HG03520 (cell line): ENCODE results near the gene ADAMTS20.
"Not testable (repeated sequence)": the region's sequence is repeated elsewhere in the genome, so short reads cannot be mapped to it uniquely, and the experiment has no call there.

Source experiments
- ATAC-seq: cut with Tn5 transposase; IDR thresholded peaks from one replicate; pipeline ENCODE4 v1.9.1; 2021; ENCODE audit warnings: mild to moderate bottlenecking, moderate library complexity; ENCODE audit not compliant: unreplicated experiment

The ADAMTS20 gene

GRCh38 chr12:43551971-43552559 is at the start of gene ADAMTS20:
TSS of gene ADAMTS20 (minus strand) at chr12:43552203. CDS start at chr12:43551921, 282 bp downstream.
- ATAC-seq = no peak

- no peak for ATAC-seq
Observed at GRCh38 chr12:43599708-43600107, 47.7 kb upstream of the ADAMTS20 start.

GRCh38 chr12:43599066-43599465 is 47.1 kb upstream of the ADAMTS20 start:
- no peak for ATAC-seq

- ATAC-seq = no peak
Observed at GRCh38 chr12:43590307-43590706, 38.3 kb upstream of the ADAMTS20 start.

- no peak for ATAC-seq
Observed at GRCh38 chr12:43586646-43587245, 34.7 kb upstream of the ADAMTS20 start.

GRCh38 chr12:43585676-43586075 is 33.7 kb upstream of the ADAMTS20 start:
- ATAC-seq = no peak

GRCh38 chr12:43580601-43581000 is 28.6 kb upstream of the ADAMTS20 start:
- no peak for ATAC-seq

- no peak for ATAC-seq
Observed at GRCh38 chr12:43579206-43579605, 27.2 kb upstream of the ADAMTS20 start.

GRCh38 chr12:43578782-43579181 is 26.8 kb upstream of the ADAMTS20 start:
- no peak for ATAC-seq

GRCh38 chr12:43577381-43577780 is 25.4 kb upstream of the ADAMTS20 start:
- ATAC-seq = no peak

GRCh38 chr12:43576162-43576561 is 24.2 kb upstream of the ADAMTS20 start:
- no peak for ATAC-seq

- ATAC-seq = no peak
Observed at GRCh38 chr12:43571885-43572284, 19.9 kb upstream of the ADAMTS20 start.

- ATAC-seq = no peak
Observed at GRCh38 chr12:43556057-43556456, 4.1 kb upstream of the ADAMTS20 start.

GRCh38 chr12:43551279-43551970 is 578 bp downstream of the ADAMTS20 start:
- no peak for ATAC-seq

- ATAC-seq = no peak
Observed at GRCh38 chr12:43550831-43551271, 1.2 kb downstream of the ADAMTS20 start.

GRCh38 chr12:43544703-43545102 is 7.3 kb downstream of the ADAMTS20 start:
- ATAC-seq = no peak

GRCh38 chr12:43540470-43540869 is 11.5 kb downstream of the ADAMTS20 start:
- ATAC-seq = no peak

- not testable (repeated sequence) for ATAC-seq
Observed at GRCh38 chr12:43537675-43538074, 14.3 kb downstream of the ADAMTS20 start.

GRCh38 chr12:43516045-43516444 is 36.0 kb downstream of the ADAMTS20 start:
- ATAC-seq = no peak

- ATAC-seq = no peak
Observed at GRCh38 chr12:43501703-43502102, 50.3 kb downstream of the ADAMTS20 start.

GRCh38 chr12:43493261-43493797 is 58.7 kb downstream of the ADAMTS20 start:
- ATAC-seq = no peak
